Ramos (cell line): ENCODE data around the gene SMAP2.
"Not testable (repeated sequence)": the region's sequence is repeated elsewhere in the genome, so short reads cannot be mapped to it uniquely, and the experiment has no call there.

Experiments
- in situ Hi-C: fragments of 300-500 bp; cut with MboI; formaldehyde crosslinking; loops from one replicate; pipeline ENCODE4 v1.14.3; 2022; ENCODE audit warnings: low sequenced_read_pairs; ENCODE audit not compliant: unreplicated experiment

SMAP2 gene

GRCh38 chr1:40373323-40374283 lies at the start of gene SMAP2:
SMAP2 (plus strand) TSS chr1:40373727; CDS start chr1:40374121, 394 bp downstream.
- in situ Hi-C loops, result no loop called here

GRCh38 chr1:40331403-40331802 lies 42.1 kb upstream of the SMAP2 start:
- in situ Hi-C loops, result not testable (repeated sequence)

- in situ Hi-C loops, result no loop called here
These were observed 40.8 kb upstream of the SMAP2 start for GRCh38 chr1:40332695-40333094.

- in situ Hi-C loops, result loop anchor here (5.0 kb wide), 2 partner anchors 190 to 260 kb away; no protein-coding TSS in a partner anchor
These were observed 36.1 kb upstream of the SMAP2 start for GRCh38 chr1:40337443-40337842.

- in situ Hi-C loops, result loop anchor here (5.0 kb wide), 2 partner anchors 192 to 262 kb away; no protein-coding TSS in a partner anchor
These were observed 34.6 kb upstream of the SMAP2 start for GRCh38 chr1:40338745-40339419.

- in situ Hi-C loops, result loop anchor here (5.0 to 10.0 kb wide), 3 partner anchors 65 to 262 kb away; no protein-coding TSS in a partner anchor
These were observed 33.9 kb upstream of the SMAP2 start for GRCh38 chr1:40339420-40340323.

GRCh38 chr1:40341491-40342380 lies 31.8 kb upstream of the SMAP2 start:
- in situ Hi-C loops, result loop anchor here (10.0 kb wide), 1 partner anchor 63 kb away; no protein-coding TSS in a partner anchor

GRCh38 chr1:40342381-40342717 lies 31.2 kb upstream of the SMAP2 start:
- in situ Hi-C loops, result loop anchor here (10.0 kb wide), 1 partner anchor 62 kb away; no protein-coding TSS in a partner anchor

- in situ Hi-C loops, result loop anchor here (10.0 kb wide), 1 partner anchor 60 kb away; no protein-coding TSS in a partner anchor
These were observed 28.9 kb upstream of the SMAP2 start for GRCh38 chr1:40344597-40344996.

GRCh38 chr1:40350391-40350790 lies 23.1 kb upstream of the SMAP2 start:
- in situ Hi-C loops, result no loop called here

GRCh38 chr1:40351124-40351523 lies 22.4 kb upstream of the SMAP2 start:
- in situ Hi-C loops, result no loop called here

GRCh38 chr1:40352126-40352525 lies 21.4 kb upstream of the SMAP2 start:
- in situ Hi-C loops, result no loop called here

- in situ Hi-C loops, result no loop called here
These were observed 20.4 kb upstream of the SMAP2 start for GRCh38 chr1:40353082-40353481.

- in situ Hi-C loops, result no loop called here
These were observed 15.9 kb upstream of the SMAP2 start for GRCh38 chr1:40357625-40358024.

- in situ Hi-C loops, result no loop called here
These were observed 12.9 kb upstream of the SMAP2 start for GRCh38 chr1:40360631-40361030.

- in situ Hi-C loops, result no loop called here
These were observed 12.3 kb upstream of the SMAP2 start for GRCh38 chr1:40361201-40361600.

GRCh38 chr1:40361637-40362036 lies 11.9 kb upstream of the SMAP2 start:
- in situ Hi-C loops, result no loop called here

GRCh38 chr1:40362199-40362598 lies 11.3 kb upstream of the SMAP2 start:
- in situ Hi-C loops, result no loop called here

GRCh38 chr1:40362699-40363098 lies 10.8 kb upstream of the SMAP2 start:
- in situ Hi-C loops, result no loop called here
